Pancreas (tissue), 10 donors: Measurements from ENCODE around the gene KCNIP1. TPM values are rescaled to one million over a fixed set of nuclear protein-coding genes. Genes with fewer than 3 reads are reported as not detected.

Experiments
- ATAC-seq, 4 donors: fragments of 200-7000 bp; cut with Tn5 transposase; one replicate each; pipeline versions ENCODE4 v1.8.0 to v1.9.1; 2020; ENCODE audit warnings: mild to moderate bottlenecking in 4 of 4, moderate library complexity in 4 of 4
- DNase-seq, 6 donors: peaks; one replicate each; pipeline ENCODE4 v3.0.0-alpha.2; 2020
- FAIRE-seq: peaks from 2 replicates; lab custom pipeline; 2012; peaks lifted over from hg19 to GRCh38; lab: Jason Lieb, UNC
- H3K27ac ChIP-seq, 4 donors: fragments of 200-600 bp; sonication (generic); 1 replicate in 3 of 4; 2 replicates in 1 of 4; pipeline versions ENCODE4 v1.5.0 to v1.8.0; 2020
- H3K27me3 ChIP-seq, 4 donors: fragments of 200-600 bp; one replicate each; pipeline ENCODE4 v1.8.0; 2021
- H3K36me3 ChIP-seq, 3 donors: fragments of 200-600 bp; sonication (generic) in 1 of 3; one replicate each; pipeline versions ENCODE4 v1.5.0 to v1.8.0; 2020 to 2021
- H3K4me1 ChIP-seq, 3 donors: fragments of 200-600 bp; one replicate each; pipeline ENCODE4 v1.8.0; 2021
- H3K4me3 ChIP-seq, 4 donors: fragments of 200-600 bp; sonication (generic) in 2 of 4; one replicate each; pipeline versions ENCODE4 v1.5.0 to v1.8.0; 2020 to 2021
- H3K9me3 ChIP-seq, 4 donors: fragments of 200-600 bp; one replicate each; pipeline ENCODE4 v1.8.0; 2021
- CTCF ChIP-seq, 4 donors: fragments of 200-600 bp; sonication (generic) in 3 of 4; IDR thresholded peaks; one replicate each; pipeline versions ENCODE4 v1.5.0 to v1.8.0; 2021; ENCODE audit warnings: antibody characterized with exemption in 4 of 4
- WGBS, 2 donors: extraction: QIAGEN DNeasy Blood & Tissue Kit; methylation state at CpG; one replicate each; pipeline ENCODE4 v1.1.7; 2013; 5-methylcytosine and 5-hydroxymethylcytosine counted together
- intact Hi-C, 3 donors: fragments of 100-400 bp; cut with DNase I; formaldehyde crosslinking; loops; one replicate each; pipeline versions ENCODE4 v1.11.1 to v1.14.2; 2022
- polyA plus RNA-seq, 2 donors: library from polyadenylated mRNA; stranded (reverse); fragments of 200-250 nt; gene quantifications; one replicate each; pipeline ENCODE4 v1.2.3, GENCODE V29; 2013
- total RNA-seq, 6 donors: library from RNA; stranded (reverse); fragmentation: NEBNext Ultra II Directional in 4 of 6; extraction: Animal tissue kit (Norgen Biotek cat#: 25700) in 4 of 6; gene quantifications; one replicate each; pipeline versions ENCODE4 v1.2.1 to v1.2.4, GENCODE V29; 2021 to 2023
- donor health status: healthy with polysubstance abuse.
- donor health status: DM: no; HTN: no; CAD: no; lungs with moderate emphysema.
- donor health status: DM: no; HTN: no; CAD: no.
- donor health status: control.
- donor health status: control.
- donor health status: Bipolar disorder and iron deficiency.
- donor health status: DM: yes; HTN: yes; CAD: no.
- donor health status: DM: no; HTN: no; CAD: no.
- donor health status: DM: no; HTN: no; CAD: no.
- donor health status: DM: yes; HTN: yes; CAD: no.

The KCNIP1 gene
- total and polyA plus RNA-seq, 8 donors = 0.31 to 10.3 (median 1.1) TPM

GRCh38 chr5:170709640-170710039 is 205.8 kb downstream of the KCNIP1 start:
- TF ChIP-seq CTCF (IDR thresholded peaks at IDR 0.05) = no peak
- 55 to 79% methylated on average over 6 of the region's 6 CpGs for WGBS, 2 donors
- H3K36me3 ChIP-seq = no peaks in the 10 kb centered on the region
- H3K27ac ChIP-seq = no peak overlapping the region
- no peak for DNase-seq
- H3K4me3 ChIP-seq = no peak overlapping the region
- no peaks in the 10 kb centered on the region for H3K4me1 ChIP-seq
- intact Hi-C loops = no loop called here
- H3K27me3 ChIP-seq = no peaks in the 10 kb centered on the region
- no peak for FAIRE-seq
- no peak for ATAC-seq
- no peaks in the 10 kb centered on the region for H3K9me3 ChIP-seq

GRCh38 chr5:170711300-170711699 is 207.5 kb downstream of the KCNIP1 start:
- no peak for ATAC-seq
- 86 to 91% methylated on average over 4 of the region's 4 CpGs for WGBS, 2 donors
- Histone ChIP-seq H3K27ac (no peak overlapping the region), H3K9me3 (no peaks in the 10 kb centered on the region), H3K4me1 (no peaks in the 10 kb centered on the region), H3K4me3 (no peak overlapping the region), H3K36me3 (no peaks in the 10 kb centered on the region), H3K27me3 (no peaks in the 10 kb centered on the region)
- DNase-seq = no peak
- intact Hi-C loops = no loop called here
- FAIRE-seq = no peak
- TF ChIP-seq CTCF (IDR thresholded peaks at IDR 0.05) = no peak

DNA sequence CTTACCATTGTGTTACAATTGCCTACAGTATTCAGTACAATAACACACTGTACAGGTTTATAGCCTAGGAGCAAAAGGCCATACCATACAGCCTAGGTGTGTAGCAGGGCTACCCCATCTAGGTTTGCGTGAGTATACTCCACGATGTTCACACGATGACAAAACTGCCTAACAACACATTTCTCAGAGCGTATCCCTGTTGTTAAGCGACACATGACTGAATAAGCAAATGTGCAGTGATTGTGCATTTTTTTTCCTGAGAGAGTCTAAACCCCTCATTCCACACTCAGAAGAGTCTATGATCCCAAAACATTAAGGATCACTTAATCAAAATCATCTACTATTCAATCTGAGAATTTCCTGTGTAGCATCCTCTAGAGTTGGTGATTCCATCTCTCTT is 211.3 kb downstream of the KCNIP1 start:
- no peak for TF ChIP-seq CTCF (IDR thresholded peaks at IDR 0.05)
- DNase-seq = no peak
- WGBS, 2 donors = 79 to 90% methylated on average over 5 of the region's 5 CpGs
- FAIRE-seq = no peak
- intact Hi-C loops = no loop called here
- Histone ChIP-seq H3K27ac (no peak overlapping the region), H3K9me3 (no peaks in the 10 kb centered on the region), H3K4me3 (no peak overlapping the region), H3K36me3 (no peaks in the 10 kb centered on the region), H3K27me3 (no peaks in the 10 kb centered on the region), H3K4me1 (no peaks in the 10 kb centered on the region)
- no peak for ATAC-seq

GRCh38 chr5:170716396-170716795 is 212.6 kb downstream of the KCNIP1 start:
- TF ChIP-seq CTCF (IDR thresholded peaks at IDR 0.05) = no peak
- DNase-seq (no peak), FAIRE-seq (no peak), ATAC-seq (no peak)
- no peaks in the 10 kb centered on the region for H3K4me1 ChIP-seq
- H3K27me3 ChIP-seq = no peaks in the 10 kb centered on the region
- H3K36me3 ChIP-seq = no peaks in the 10 kb centered on the region
- WGBS, 2 donors = 40 to 43% methylated on average over 4 of the region's 4 CpGs
- H3K9me3 ChIP-seq = no peaks in the 10 kb centered on the region
- intact Hi-C loops = no loop called here
- H3K4me3 ChIP-seq = no peak overlapping the region
- no peak overlapping the region for H3K27ac ChIP-seq

DNA sequence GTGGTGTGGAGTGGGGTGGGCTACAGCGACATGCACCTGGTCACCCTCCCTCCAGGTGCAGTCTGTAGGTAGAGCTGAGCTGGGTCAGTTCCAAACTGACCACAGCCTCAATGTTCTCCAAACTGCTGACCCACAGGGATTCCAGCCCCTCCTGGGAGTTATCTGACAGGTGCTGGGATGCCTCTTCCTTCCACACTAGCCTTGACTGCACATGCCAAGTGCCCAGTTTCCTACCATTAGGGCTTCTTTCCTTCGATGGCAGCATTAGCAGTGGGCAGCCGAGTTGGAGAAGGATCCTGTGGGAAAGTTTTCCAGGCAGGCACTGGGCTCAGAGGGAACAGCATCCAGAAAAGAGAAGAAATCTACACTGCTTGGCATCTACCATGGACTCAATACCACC is 215.7 kb downstream of the KCNIP1 start:
- intact Hi-C loops = no loop called here
- Histone ChIP-seq H3K27me3 (no peaks in the 10 kb centered on the region), H3K4me1 (no peaks in the 10 kb centered on the region), H3K4me3 (no peak overlapping the region), H3K9me3 (no peaks in the 10 kb centered on the region), H3K27ac (no peak overlapping the region), H3K36me3 (no peaks in the 10 kb centered on the region)
- TF ChIP-seq CTCF (IDR thresholded peaks at IDR 0.05) = no peak
- ATAC-seq (no peak), FAIRE-seq (no peak), DNase-seq (no peak)
- WGBS, 2 donors = 57 to 60% methylated on average over 3 of the region's 3 CpGs
